ENCODE results near the gene TIAL1.

TIAL1 gene

DNA sequence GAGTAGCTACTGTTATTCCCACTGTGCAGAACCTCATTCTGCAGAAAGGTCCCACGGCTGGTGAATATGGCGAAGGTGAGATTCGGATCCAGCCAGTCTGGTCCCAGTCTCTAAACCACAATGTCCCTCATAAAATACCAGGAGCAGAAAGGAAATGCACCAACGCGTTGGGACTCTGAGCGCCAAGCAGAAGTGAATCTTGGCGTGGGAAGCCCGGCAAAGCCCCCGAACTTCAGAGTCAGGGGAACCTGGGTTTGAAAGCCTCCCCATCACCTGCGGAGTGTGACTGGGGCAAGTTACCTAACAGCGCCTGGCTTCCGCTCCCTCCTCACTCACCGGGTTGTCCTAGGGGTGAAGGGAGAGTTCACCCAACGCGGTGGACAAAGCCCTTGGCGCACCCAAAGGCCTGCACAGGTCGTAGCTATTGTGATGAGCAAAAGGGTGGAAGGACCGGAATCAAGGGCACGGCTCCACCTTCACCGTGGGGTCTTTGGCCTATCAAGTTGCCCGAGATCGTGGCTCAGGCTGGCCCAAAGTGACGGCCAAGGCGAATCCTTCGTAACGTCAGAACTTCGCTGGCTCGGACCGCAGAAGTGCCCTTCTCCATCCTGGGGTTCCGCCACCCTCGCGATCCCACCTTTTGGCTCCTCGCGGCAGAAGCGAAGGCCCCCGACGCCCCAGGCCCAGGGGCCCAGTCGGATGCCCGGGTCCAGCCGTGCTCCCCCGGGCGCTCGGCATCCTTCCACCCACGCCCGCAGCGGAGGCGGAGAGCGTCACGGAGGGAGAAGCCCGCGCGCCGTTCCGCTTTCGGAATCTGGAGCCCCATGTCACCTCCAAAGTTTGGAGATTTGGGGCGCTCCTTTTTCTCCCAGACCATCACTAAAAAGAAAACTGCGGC is 55.1 kb downstream of the TIAL1 start:
- peak overlapping the region; percentile 85 for H3K4me3 ChIP-seq (replicated peaks; ENCODE audit: low read depth, low read length)
- TF ChIP-seq, protein P1, sequence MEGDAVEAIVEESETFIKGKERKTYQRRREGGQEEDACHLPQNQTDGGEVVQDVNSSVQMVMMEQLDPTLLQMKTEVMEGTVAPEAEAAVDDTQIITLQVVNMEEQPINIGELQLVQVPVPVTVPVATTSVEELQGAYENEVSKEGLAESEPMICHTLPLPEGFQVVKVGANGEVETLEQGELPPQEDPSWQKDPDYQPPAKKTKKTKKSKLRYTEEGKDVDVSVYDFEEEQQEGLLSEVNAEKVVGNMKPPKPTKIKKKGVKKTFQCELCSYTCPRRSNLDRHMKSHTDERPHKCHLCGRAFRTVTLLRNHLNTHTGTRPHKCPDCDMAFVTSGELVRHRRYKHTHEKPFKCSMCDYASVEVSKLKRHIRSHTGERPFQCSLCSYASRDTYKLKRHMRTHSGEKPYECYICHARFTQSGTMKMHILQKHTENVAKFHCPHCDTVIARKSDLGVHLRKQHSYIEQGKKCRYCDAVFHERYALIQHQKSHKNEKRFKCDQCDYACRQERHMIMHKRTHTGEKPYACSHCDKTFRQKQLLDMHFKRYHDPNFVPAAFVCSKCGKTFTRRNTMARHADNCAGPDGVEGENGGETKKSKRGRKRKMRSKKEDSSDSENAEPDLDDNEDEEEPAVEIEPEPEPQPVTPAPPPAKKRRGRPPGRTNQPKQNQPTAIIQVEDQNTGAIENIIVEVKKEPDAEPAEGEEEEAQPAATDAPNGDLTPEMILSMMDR (IDR thresholded peaks at IDR 0.05; ENCODE audit: low read depth, low read length, missing control alignments), result no peak
- no peak for DNase-seq (ENCODE audit: extremely low read depth, low read depth)

DNA sequence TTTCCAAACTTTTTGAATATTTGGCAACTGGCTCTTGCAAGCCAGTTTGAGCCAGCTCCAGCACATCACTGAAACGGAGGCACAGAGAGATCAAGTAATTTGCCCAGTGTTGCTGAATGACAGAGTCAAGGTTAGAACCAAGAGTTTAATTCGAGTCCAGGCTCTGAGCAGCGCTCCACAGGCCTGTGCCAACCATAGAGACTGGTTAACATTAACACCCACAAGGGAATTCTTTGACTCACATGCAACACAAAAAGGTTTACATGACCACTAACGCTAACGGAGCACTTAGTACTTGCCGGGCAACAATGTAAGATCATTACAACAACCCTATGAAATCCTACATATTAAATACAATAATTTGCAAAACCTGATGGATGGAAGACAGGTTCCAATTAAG is 55.7 kb downstream of the TIAL1 start:
- peak overlapping the region; percentile 85 for H3K4me3 ChIP-seq (replicated peaks; ENCODE audit: low read depth, low read length)
- DNase-seq (ENCODE audit: extremely low read depth, low read depth), result no peak
- TF ChIP-seq, protein P1 (IDR thresholded peaks at IDR 0.05; ENCODE audit: low read depth, low read length, missing control alignments), result no peak

DNA sequence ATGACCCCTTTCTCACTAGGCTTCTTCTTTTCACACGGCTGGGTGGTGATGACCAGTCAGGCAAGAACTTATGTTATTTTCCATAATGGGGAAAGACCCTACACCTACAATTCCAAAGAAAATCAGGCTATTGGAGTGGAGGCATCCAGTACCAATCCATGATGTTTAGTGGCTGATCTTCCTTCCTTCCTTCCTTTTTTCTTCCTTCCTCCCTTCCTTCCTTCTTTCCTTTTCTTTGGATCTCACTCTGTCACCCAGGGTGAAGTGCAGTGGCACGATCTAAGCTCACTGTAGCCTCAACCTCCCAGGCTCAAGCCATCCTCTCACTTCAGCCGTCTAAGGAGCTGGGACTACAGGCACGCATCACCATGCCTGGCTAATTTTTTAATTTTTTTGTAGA is 56.7 kb downstream of the TIAL1 start:
- no peak overlapping the region for H3K4me3 ChIP-seq (replicated peaks; ENCODE audit: low read depth, low read length)
- TF ChIP-seq, protein P1 (IDR thresholded peaks at IDR 0.05; ENCODE audit: low read depth, low read length, missing control alignments), result no peak
- no peak for DNase-seq (ENCODE audit: extremely low read depth, low read depth)

DNA sequence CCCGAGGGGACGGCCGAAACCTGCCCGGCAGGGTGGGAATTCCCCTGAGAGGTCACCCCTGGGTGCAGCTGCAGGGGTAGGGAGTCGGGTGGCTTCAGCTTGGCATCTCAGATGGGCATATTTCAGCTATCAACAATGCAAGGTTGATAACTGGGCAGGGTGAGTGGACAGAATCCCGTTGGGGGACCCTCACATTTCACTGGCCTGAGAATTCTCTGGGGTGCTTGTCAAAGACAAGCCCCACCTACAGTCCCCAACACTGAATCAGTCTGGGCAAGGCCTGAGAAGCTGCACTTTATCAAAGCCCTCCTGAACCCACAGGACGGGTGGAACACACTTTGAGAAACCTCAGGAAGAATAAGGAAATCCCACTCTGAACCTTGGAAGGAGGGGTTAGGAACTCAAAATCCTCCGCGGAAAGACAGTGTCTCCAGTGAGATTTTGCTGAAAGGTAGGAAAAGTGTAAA is 57.4 kb downstream of the TIAL1 start:
- DNase-seq (ENCODE audit: extremely low read depth, low read depth), result no peak
- H3K4me3 ChIP-seq (replicated peaks; ENCODE audit: low read depth, low read length), result no peak overlapping the region
- TF ChIP-seq, protein P1 (IDR thresholded peaks at IDR 0.05; ENCODE audit: low read depth, low read length, missing control alignments), result no peak

DNA sequence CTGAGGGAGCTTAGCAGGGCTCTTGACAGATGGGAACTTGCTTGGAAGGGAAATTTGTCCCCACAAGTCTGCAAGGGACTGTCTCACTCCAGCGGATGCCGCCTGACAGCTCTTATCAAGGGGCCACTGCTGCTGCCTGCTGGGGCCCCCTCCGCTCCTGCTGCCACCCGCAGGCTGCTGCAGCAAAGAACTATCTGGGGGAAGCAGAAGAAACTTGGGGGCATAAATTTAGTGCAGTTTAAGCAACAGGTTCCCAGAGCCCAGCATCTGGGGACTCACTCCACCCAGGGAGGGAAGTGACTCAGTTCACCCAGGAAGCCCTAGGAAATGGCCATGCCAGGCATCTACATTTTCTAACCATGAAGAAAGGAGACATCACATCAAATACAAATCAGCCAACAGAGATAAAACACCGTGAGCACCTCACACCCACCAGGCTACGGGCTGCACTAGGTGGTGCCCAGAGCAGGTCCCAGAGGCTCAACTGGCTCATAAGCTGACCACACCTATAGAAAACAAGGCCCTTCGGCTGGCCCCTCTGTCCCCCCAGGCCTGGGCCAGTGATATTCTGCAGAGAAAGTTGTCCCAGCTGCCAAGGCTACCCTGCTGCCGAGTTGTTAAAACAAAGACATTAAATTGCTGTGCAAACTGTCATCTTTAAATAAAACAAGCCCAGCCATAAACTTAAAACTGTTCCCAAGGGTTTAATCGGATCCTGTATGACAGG is 58.0 kb downstream of the TIAL1 start:
- no peak overlapping the region for H3K4me3 ChIP-seq (replicated peaks; ENCODE audit: low read depth, low read length)
- TF ChIP-seq, protein P1 (IDR thresholded peaks at IDR 0.05; ENCODE audit: low read depth, low read length, missing control alignments), result no peak
- no peak for DNase-seq (ENCODE audit: extremely low read depth, low read depth)

DNA sequence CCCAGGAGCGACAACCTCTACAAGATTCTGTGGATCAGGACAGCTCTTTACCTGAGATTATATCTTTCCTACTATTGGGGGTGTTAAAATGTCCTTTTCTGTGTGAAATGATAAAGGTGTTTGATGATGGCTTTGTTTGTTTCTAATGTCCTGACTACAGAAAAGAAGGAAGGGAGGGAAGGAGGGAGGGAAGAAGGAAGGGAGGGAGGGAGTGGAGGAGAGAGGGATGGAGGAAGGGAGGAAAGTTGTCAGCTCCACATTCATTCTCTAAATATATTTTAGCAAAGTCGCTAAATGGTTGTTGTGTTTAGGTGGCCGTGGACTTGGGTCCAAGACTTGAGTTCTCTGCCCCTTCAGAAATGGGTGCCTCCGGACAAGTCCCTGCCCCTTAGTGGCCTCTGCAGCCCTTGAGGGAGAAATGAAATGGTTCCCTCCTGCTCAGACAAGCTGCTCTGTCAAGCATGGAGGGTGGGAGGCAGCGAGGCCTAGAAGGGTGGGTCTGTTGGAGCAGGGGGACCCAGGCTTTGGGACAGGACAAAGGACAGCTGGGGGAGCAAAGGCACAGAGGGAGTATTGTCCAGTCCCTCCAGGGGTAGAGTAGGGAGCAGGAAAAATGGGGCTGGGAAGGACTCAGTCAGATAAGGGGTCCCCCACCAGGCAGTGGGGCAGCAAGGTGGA is 58.7 kb downstream of the TIAL1 start:
- no peak overlapping the region for H3K4me3 ChIP-seq (replicated peaks; ENCODE audit: low read depth, low read length)
- DNase-seq (ENCODE audit: extremely low read depth, low read depth), result no peak
- TF ChIP-seq, protein P1 (IDR thresholded peaks at IDR 0.05; ENCODE audit: low read depth, low read length, missing control alignments), result no peak
